UCSD-AML1 (cell line): ENCODE results near the gene PHF19.

Experiments used
- DNase-seq: peaks from one replicate; lab custom pipeline; 2025; ENCODE audit not compliant: unreplicated experiment; lab: John Stamatoyannopoulos, UW

Gene PHF19

GRCh38 chr9:120876842-120877240 lies at the start of gene PHF19:
Gene PHF19, minus strand, starts transcription at chr9:120877188. Its CDS starts 2,447 bp downstream, at chr9:120874741.
- DNase-seq, result no peak

- DNase-seq, result no peak
Observed at GRCh38 chr9:120926397-120926928, 49.5 kb upstream of the PHF19 start, which contains the start of gene TRAF1. Gene TRAF1, minus strand, starts transcription at chr9:120926796. Its CDS starts 721 bp downstream, at chr9:120926075.

GRCh38 chr9:120925535-120926396 lies 48.8 kb upstream of the PHF19 start:
- peak; percentile 35 for DNase-seq

GRCh38 chr9:120924698-120925534 lies 47.9 kb upstream of the PHF19 start:
- no peak for DNase-seq

GRCh38 chr9:120923620-120924328 lies 46.8 kb upstream of the PHF19 start:
- no peak for DNase-seq

GRCh38 chr9:120922404-120923195 lies 45.6 kb upstream of the PHF19 start:
- DNase-seq, result no peak

GRCh38 chr9:120921661-120922181 lies 44.7 kb upstream of the PHF19 start:
- no peak for DNase-seq

- DNase-seq, result no peak
Observed at GRCh38 chr9:120920806-120921178, 43.8 kb upstream of the PHF19 start.

GRCh38 chr9:120919843-120920805 lies 43.1 kb upstream of the PHF19 start:
- no peak for DNase-seq

- no peak for DNase-seq
Observed at GRCh38 chr9:120918931-120919842, 42.2 kb upstream of the PHF19 start.

GRCh38 chr9:120917929-120918762 lies 41.2 kb upstream of the PHF19 start:
- DNase-seq, result no peak

- no peak for DNase-seq
Observed at GRCh38 chr9:120916991-120917880, 40.2 kb upstream of the PHF19 start.

- DNase-seq, result no peak
Observed at GRCh38 chr9:120916588-120916987, 39.6 kb upstream of the PHF19 start.

GRCh38 chr9:120915854-120916470 lies 39.0 kb upstream of the PHF19 start:
- no peak for DNase-seq

- DNase-seq, result no peak
Observed at GRCh38 chr9:120914953-120915352, 38.0 kb upstream of the PHF19 start.
